HG02852 (cell line): ENCODE measurements around the gene MS4A4E.
A peak's percentile ranks its signal among the peaks of the same experiment; 100 is the strongest.
"Not testable (repeated sequence)": the region's sequence is repeated elsewhere in the genome, so short reads cannot be mapped to it uniquely, and the experiment has no call there.

Experiments used
- ATAC-seq: cut with Tn5 transposase; IDR thresholded peaks from one replicate; pipeline ENCODE4 v1.9.1; 2021; ENCODE audit warnings: mild to moderate bottlenecking, moderate library complexity; ENCODE audit not compliant: unreplicated experiment

Gene MS4A4E

DNA sequence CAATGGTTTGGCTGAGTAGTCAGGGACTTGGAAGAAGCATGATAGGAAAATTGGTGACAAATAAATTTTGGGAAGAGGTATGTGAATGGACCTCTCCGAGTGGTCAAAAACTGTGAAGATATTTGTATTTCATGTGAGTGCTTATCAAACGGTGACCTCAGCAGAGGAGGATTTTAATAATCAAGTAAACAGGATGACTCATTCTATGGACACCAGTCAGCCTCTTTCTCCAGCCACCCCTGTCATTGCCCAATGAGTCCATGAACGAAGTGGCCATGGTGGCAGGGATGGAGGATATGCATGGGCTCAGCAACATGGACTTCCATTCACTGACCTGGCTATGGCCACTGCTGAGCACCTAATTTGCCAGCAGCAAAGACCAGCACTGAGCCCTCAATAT is 21.2 kb downstream of the MS4A4E start:
- ATAC-seq = no peak

DNA sequence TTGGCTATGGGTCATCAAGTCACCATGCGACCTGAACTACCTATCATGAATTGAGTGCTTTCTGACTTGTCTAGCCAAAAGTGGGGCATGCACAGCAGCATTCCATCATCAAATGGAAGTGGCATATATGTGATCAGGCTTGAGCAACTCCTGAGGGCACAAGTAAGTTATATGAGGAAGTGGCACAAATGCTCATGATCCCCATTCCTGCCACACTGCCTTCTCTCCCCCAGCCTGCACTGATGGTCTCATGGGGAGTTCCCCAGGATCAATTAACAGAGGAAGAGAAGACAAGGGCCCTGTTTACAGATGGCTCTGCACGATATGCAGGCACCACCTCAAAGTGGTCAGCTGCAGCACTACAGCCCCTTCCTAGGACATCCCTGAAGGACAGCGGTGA is 21.8 kb downstream of the MS4A4E start:
- no peak for ATAC-seq

DNA sequence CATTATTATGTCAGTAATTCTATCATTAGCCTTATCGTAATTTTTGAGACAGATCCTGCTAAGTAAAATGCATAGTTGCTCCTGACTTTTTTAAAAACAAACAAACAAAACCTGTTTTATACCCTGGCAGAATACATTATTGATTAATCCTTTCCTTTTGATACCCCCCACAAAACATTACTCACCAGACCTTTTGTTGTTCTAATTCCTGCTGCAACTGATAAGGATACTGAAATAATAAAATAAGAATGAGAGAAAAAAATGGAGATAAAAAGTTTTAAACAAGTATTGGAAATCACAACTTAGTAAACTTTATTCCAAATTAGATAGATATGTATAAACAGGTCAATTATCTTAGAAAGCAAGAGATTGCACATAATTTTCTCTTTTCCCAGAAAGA is 28.6 kb downstream of the MS4A4E start:
- no peak for ATAC-seq

DNA sequence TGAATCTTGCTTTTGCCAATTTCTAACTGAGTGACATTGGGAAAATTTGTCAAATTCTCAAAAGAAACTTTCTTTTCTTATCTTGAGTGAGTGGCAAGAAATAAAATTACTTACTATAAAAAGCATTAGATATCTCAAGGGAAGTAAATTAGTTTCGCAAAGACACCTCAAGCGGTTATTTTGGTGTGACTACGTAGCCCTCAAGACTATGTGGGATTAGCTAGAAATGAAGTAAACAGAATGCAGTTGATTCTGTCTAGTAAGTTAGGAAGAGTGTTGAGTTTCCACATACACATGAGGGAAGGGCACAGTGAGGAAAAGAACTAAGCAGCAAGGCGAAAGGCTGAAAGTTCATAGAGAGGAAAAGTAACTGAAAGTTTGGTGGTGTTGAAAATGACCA is 31.7 kb downstream of the MS4A4E start:
- no peak for ATAC-seq

DNA sequence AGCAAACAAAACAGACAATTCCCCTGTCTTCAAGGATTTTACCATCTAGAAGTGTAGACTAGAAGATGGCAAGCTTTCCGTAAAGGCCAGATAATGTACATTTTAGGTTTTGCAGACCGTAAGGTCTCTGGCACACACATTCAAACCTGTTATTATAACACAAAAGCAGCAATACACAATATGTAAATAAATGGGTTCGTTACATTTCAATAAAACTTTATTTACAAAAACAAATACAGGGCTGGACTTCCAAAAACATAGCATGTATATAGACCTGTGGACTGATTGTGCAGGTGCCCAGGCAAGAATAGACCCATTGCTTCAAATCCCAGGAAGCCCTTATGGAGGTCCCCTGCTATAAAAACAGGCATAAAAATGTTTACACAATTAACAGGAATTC is 33.0 kb downstream of the MS4A4E start:
- ATAC-seq = no peak

DNA sequence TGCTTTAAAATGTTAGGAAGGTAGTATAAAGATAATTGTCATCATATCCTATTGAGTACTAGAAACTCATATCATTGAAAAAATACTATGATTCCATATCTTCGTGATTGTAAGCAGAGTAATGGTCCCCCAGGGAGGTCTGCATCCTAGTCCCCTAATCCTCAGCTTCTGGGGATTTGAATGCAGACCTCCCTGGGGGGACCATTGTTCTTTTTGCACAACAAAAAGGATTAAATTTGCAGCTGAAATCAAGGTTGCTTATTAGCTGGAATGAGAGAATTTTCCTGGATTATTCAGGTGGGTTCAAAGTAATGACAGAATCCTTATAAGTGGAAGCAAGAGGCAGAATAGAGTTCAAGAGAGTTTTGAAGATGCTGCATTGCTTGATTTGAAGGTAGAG is 34.0 kb downstream of the MS4A4E start:
- ATAC-seq = no peak

DNA sequence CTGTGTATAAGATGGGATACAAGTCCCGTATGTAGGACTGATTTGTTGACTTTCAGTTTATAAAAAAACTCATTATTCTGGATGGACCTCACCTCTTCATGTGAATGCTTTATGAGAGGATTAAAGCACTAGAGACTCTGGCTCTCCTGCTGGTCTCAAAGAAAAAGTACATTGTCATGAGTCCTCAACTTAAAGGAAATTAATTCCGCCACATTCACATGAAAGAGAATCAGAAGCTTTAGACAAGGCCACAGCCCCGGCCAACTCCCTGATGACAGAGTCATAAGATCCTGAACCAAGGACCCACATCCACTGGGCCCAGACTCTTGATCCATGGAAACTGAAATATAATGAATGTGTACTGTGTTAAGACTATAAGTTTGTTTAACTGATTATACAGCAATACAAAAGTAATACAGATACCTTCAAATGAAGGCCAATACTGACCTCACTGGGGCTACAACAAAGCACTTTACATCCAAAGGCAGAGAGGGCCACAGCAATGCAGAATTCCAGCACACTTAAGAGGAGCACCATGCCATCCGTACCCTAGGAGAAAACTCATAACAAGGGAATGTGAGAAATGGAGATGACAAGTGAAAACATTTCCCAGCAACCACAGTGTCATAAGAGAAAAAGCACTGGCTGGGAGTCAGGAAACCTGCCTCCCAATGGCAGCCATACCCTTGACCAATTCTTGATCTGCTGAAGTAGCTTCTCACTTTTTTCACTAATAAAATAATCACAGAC is 34.6 kb downstream of the MS4A4E start:
- ATAC-seq = no peak

DNA sequence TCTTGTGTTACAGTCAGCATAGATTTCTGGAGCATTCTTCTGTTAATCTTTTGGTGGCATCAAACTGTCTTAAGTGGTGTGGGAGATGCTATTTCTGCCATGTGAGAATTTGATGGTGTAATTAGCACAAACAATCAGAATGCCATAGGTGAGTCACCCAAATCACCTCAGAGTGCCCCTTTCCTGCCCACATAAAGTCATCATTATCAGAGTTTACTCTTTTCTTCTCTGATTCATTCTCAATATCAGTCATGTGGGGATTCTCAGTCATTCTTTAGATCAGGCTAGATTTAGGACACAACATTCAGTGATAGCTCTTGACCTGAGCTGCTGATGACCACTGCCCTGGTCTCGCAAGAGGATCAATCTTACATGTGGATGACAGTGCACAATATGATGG is 36.3 kb downstream of the MS4A4E start:
- ATAC-seq = no peak

DNA sequence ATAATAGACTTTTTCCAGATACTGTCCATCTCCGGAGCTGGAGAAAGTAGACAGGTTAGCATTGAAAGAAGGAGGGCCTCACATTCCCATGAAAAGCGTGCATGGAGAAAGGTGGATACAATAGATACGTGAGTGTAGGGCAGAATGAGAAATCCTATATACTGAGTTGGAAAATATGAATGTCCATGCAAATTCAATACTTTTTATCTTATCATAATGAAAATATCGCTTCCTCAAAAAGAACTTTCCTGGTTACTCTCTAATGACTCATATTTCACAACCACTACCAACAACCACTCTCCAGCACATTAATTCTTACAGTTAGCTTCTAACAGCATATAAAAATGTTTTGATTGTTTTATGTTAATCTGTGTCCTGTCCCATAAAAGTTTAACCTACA is 38.0 kb downstream of the MS4A4E start:
- ATAC-seq = peak; percentile 68

DNA sequence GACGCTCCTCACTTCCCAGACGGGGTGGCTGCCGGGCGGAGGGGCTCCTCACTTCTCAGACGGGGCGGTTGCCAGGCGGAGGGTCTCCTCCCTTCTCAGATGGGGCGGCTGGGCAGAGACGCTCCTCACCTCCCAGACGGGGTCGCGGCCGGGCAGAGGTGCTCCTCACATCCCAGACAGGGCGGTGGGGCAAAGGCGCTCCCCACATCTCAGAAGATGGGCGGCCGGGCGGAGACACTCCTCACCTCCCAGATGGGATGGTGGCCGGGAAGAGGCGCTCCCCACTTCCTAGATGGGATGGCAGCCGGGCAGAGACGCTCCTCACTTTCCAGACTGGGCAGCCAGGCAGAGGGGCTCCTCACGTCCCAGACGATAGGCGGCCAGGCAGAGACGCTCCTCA is 41.6 kb downstream of the MS4A4E start:
- ATAC-seq = not testable (repeated sequence)

DNA sequence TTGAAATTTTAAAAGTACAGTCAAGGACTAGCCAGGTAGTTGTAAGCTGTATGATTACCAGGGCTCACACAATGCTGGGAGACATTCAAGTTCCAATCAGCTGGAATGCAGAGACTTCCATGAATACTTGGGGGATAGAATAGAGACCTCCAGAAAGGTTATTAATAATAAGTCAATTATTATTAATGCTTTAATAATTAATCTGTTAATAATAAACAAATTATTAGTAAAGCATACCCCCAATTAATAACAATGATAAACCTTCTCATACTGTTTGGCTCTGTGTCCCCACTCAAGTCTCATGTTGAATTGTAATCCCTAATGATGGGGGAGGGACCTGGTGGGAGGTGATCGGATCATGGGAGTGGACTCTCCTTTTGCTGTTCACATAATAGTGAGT is 45.5 kb downstream of the MS4A4E start:
- no peak for ATAC-seq

DNA sequence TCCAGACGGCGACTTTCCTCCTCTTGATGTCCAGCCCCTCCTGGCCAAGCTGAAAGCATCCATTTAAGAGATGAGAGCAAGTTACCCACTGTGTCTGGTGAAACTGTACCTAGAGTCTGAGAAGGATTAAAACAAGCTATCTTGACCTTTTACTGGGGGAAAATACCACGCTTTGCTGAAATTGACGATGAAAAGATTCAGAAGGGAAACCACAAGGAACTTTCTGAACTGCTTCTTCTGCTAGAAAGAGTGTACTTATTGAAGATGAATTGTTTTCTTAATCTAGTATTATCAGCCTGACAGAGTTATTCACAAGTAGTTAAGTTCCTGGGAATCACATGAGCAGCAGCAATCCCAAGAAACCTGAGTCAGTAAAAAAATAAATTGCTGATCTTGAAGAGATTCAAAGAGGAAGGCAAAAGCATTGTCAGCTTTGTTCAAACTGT is 47.0 kb downstream of the MS4A4E start:
- peak; percentile 59 for ATAC-seq

DNA sequence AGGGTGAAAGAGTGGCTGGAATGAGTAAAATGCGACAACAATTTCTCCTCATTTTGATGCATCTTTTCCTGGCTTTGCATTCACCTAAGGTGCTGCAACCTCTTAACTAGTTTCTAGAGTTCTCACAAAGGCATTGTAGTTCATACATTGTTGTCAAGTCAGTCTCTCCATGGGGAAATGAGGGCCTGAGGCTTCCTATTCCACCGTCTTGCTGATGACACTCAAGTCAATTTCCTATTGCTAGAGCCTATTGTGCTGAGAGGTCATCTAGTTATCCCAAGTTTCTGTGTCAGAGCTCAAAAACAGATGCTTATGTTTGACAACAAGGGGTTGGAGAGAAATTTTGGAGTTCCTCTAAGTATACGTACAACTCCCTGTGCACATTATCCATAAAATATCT is 48.4 kb downstream of the MS4A4E start:
- no peak for ATAC-seq

DNA sequence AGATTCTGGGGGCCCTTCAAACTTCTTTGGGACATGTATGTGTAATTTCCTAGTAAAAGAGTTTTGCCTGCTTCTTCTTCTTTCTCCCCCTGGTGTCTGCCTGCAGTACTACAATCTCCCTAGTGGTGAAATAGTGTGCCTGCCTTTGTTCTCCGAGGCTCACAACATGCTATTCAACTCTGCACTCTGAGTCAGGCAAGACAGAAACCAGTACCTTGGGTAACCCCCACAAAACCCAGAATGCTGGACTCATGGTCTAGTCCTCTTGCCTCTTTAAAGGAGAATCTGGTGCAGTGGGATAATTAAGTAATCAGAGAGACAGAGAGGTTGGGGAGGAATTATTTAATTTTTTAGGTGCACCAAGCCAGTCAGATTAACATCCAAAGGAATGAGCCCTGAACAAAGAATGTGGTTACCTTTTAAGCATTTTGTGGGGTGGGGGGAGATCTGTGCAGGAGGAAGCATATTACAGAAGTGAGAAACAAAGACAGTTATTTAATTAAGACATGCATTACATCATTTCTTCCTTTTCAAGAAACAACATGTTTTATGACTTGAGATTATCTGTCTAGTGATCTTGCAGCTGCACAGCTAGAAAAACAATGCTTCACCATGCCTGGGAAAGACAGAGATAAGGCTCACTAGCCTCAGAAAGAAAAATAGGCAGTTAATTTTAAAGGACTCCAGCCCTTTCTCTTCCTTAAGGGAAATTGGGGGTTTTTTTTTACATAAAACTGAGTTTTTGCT is 49.1 kb downstream of the MS4A4E start:
- ATAC-seq = peak; percentile 94

DNA sequence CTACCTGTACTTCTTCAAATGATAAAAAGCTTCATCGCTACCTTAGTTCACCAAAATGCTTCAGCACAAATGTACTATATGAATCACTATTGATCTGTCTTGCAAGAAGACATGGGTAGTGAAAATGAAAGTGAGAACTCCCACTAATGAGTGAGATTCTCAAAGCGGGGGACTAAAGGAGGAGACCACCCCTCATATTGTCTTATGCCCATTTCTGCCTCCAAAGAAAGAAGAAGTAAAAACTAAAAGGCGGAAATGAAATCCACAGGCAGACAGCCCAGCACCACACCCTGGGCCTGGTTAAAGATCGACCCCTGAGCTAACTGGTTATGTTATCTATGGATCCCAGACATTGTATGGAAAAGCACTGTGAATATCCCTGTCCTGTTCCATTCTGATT is 50.4 kb downstream of the MS4A4E start:
- not testable (repeated sequence) for ATAC-seq

DNA sequence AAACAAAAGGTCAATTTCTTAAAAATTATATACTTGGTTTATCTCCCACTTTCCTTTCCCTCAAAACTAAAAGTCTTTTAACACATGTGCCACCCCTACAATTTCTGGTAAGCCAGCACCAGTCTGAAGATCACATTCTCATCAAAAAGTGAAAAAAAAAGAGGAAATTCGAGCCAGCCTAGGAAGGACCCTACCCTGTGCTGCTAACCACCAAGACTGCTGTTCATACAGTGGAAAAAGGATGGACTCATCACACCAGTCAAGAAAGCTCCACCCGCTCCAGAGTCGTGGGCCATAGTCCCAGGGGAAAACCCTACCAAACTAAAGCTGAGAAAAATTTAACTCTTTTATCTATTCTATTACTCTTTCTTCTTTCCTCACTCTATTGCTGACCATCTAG is 54.5 kb downstream of the MS4A4E start:
- ATAC-seq = not testable (repeated sequence)

DNA sequence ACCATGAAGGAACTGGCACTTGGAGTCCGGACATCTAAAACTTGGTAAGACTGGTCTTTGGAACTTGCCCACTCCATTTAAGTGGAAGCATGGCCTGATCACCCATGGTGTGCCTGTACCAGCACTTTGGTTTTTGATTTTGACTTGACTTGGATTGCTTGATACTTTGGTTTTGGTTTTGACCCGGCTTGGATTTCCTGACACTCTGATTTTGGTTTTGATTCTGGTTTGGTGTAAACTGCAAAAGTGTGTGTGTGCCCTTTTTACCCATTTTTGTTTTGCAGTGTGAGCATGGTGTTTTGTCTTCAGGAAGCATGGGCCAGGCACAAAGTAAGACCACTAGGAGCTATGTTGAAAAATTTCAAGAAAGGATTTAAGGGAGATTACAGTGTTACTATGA is 56.8 kb downstream of the MS4A4E start:
- ATAC-seq = not testable (repeated sequence)

DNA sequence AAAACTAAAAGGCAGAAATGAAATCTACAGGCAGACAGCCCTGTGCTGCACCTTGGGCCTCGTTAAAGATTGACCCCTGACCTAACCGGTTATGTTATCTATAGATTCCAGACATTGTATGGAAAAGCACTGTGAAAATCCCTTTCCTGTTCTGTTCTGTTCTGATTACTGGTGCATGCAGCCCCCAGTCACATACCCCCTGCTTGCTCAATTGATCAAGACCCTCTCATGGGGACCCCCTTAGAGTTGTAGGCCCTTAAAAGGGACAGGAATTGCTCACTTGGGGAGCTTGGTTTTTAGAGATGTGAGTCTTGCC is 57.5 kb downstream of the MS4A4E start:
- not testable (repeated sequence) for ATAC-seq

DNA sequence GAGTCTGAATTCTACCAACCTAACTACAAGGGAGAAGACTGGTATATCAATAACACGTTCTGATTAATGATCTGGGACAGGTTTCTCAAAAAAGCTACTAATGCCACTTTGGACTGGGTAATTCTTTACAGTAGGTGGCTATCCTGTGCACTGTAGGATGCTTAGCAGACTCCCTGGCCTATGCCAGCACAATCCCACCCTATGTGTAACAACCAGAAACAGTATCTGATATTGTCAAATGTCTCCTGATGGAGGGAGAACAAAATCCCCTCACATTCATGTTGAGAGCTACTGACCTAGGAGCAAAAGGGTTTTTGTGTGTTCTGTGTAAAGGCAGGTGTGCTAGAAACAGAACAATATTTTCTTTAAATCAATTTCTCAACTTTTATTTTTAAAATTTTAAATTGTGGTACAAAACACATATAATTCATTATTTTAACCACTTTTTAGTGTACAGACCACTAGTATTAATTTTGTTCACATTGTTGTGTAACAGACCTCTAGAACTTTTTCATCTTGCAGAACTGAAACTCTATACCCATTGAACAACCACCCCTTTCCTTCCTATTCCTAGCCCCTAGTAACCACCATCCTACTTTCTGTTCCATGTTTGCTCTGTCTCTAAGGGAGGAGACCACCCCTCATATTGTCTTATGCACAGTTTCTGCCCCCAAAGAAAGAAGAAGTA is 58.0 kb downstream of the MS4A4E start:
- no peak for ATAC-seq

DNA sequence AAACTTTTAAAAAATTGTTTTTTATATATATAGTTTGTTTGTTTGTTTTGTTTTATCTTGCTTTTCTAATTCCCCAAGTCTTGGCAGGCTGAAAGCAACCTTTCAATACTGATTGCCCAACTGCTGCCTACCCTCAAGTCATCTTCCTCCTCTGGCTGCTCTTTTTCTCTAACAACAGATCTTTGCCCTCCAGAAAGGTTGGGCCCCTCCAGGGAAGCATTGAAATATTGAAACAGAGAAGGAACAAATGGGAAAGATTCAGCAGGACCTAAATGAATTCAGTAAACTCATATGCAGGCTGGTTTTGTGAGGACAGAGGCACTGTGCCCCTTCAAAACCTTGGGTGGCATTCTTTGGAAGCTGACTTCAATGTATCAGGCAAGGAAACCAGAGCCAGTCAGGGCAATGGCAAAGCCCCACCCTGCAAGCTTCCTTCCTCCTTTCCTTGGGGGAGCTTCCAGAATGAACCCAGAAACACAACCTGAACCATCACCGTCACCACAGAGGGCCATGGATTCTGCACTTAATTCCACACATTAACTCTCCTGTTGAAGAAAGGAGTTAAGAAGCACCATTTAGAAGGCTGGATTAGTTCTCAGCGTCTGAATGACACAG is 59.2 kb downstream of the MS4A4E start:
- no peak for ATAC-seq

DNA sequence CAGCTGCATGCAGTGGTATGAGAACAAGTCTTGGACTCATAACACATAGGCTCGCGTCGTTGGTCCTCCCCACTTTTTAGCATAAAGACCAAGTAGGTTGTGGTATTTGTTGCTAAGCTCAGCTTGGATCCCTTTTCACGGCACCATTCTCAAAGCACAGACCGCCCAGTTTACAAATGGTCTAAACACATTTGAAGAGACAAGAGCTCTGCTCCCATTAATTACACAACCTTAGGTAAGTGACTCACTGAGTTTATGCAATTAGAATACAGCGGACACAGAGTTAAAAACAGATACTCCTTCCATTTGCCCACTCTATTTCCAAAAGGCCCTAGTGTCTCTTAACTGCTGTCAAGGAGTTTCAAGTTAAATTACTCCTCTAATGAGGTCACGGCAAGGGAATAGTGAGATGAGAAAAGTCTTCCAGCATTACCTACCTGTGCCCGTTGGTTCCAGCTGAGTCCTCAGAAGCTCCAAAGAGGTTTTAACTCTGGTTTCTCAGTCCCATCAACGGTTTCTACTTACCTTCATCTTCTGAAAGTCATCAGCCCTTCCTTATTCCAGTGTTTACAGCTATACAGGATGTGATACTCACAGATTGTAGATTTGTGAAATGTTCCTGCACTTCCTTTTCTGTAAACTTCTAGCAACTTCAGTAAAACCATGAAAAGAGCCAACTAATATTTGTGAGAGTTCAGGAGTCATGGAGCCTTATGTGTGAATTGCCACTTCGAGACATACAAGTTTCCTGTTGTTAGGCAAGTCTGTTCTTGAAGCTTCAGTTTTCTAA is 60.2 kb downstream of the MS4A4E start, which contains the start of gene MS4A6A:
Gene MS4A6A, minus strand, starts transcription at position 543 of the 790 bp plus-strand sequence. CDS start 1,356 bp downstream, outside the sequence.
- no peak for ATAC-seq
